NCI-H1694 (cell line): ENCODE measurements around the gene ATRN.

ENCODE experiments used
- DNase-seq: peaks from one replicate; lab custom pipeline; 2025; lab: John Stamatoyannopoulos, UW

ATRN gene

DNA sequence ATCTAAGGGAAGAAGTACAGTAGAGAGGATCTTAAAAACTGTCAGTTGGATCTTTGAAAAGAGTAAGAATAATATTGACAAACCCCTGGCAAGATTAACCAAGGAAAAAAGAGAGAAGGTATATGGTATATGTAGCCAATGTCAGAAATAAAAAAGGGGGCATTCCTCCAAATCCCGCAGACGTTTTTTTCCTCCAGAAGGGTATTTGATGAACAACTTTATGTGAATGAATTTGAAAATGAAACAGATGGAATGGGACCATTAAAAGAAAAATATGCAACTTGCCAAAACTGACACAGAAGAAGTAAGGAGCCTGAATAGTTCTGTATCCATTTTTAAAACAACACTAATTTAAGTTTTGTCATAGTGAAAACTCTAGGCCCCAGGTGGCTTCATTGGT is 156.7 kb downstream of the ATRN start:
- no peak for DNase-seq

DNA sequence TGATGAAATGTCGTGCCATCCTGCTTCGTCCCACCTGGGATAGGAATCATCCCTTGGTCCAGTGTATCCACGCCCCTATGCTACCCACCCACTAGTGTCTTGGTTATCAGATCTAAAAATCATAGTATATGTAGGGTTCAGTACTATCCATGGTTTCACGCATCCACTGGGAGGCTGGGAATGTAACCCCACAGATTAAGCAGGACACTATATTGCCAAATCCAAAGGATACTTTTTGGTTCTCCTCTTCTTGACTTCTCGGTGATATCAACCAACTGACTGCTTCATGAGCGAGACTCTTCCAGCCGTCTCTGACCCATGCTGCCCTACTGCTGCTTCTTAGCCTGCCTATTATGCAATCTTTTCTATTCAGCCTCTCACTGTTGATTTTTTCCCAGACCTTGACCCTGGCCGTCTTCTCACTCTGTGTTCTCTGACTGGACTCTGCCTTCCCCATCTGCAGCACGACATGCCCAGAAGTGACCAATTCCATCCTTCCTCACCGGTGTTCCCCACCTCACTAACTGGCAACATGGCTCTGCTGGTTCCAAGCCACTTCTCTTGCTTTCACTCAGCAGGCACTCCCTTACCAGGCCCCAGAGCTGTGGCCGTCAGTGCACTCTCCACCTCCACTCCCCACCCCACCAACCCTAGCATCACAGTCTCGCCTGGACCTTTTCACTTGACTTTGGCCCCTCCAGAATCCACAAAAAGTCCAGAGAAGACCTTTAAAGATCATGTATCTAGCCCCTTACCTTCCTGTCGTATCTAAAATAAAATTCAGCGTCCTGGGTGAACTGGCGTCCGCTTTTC is 157.9 kb downstream of the ATRN start:
- DNase-seq = no peak

- no peak for DNase-seq
These were observed 159.1 kb downstream of the ATRN start for GRCh38 chr20:3629893-3630292.

- DNase-seq = no peak
These were observed 159.6 kb downstream of the ATRN start for GRCh38 chr20:3630429-3630828.

- DNase-seq = no peak
These were observed 160.7 kb downstream of the ATRN start for GRCh38 chr20:3631534-3631933.

- no peak for DNase-seq
These were observed 161.6 kb downstream of the ATRN start for GRCh38 chr20:3632311-3633004.

DNA sequence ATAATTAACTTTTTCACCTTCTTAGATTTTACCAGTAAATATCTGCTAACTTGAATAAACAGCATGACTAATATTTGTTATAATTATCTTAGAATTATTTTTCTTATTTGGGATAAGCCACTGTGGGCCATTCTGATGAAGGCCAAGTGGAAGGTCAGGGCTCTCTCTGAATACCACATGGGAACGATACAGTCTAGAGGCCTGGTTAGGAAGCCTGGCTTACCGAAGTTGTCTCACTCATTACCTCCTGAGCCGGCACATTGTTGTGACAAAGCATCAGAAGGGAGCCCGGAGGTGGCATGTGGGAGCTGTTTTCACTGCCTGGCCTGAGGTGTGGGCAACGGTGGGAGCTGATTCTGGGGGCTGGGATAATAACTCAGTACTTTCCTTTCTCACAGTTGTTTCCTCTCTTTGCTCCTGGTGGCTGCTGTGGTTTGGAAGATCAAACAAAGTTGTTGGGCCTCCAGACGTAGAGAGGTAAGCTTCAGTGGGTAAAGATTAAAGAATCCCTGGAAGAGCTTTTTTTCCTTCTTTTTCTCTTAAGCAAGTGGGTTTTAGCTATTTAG is 163.2 kb downstream of the ATRN start:
- no peak for DNase-seq

DNA sequence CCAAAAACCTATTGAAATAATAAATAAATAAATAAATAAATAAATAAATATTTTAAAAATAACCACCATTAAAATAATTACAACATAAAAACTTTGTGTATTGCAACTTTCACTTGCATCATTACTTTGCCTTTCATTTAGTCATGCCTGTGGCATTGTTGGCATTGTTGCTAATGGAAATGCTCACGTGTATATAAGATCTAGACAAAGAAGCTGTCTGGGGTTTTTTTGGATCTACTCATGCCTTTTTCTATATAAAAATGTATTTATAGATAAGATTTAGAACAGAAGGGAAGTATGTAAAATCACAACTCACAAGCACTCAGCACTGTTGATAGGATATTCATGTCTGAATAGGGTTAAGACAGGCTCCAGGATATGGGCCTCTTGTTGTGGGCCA is 164.5 kb downstream of the ATRN start:
- DNase-seq = no peak

- no peak for DNase-seq
These were observed 169.4 kb downstream of the ATRN start for GRCh38 chr20:3640259-3640658.

DNA sequence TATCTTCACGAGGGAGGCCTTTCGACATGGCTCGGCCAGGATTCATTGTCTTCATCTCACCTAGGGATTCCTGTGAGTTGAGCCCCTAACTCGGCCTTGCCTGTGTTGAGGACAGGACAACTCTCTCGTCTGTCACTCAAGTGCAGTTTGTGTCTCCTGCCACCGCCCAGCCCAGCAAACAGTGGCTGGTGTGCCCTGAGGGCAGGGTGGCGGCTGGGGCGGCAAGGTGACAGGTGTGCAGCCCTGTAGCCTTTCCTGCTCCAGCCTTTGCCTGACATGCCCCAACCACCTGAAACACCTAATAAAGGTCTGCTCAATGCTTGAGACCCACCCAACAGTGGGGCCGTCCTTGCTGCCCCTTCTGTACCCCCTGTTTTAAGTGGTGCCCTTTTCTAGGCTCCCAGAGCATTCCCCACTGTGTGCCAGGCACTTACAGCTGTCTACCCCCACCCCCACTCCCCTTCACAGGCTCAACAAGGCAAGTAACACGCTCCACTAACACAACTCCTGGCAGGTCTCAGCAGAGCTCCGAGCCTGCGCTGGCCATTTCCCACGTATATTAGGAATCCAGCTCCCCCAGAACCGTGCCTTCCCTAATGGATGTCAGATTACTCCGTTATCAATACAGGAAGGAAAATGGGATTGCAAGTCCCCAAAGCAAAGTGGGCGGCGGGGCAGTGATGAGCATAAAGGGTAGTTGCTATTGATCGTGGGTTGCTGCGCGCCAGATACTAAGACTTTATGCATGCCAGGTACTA is 174.7 kb downstream of the ATRN start:
- DNase-seq = no peak

- DNase-seq = no peak
These were observed 175.2 kb downstream of the ATRN start for GRCh38 chr20:3646067-3646440.

DNA sequence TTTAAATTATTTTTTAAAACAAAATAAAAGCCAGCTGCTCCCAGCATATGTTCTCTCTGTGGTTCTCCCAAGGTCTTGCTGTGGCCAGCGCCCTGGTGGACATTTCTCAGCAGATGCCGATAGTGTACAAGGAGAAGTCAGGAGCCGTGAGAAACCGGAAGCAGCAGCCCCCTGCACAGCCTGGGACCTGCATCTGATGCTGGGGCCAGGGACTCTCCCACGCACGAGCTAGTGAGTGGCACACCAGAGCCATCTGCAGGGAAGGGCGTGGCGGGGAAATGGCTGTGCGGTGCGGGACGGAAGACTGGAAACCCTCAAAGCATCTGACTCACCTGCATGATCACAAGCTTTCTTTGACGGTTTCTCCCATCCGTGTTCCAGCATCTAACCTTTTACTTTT is 175.8 kb downstream of the ATRN start:
- DNase-seq = no peak

GRCh38 chr20:3647473-3647872 is 176.7 kb downstream of the ATRN start:
- DNase-seq = no peak

DNA sequence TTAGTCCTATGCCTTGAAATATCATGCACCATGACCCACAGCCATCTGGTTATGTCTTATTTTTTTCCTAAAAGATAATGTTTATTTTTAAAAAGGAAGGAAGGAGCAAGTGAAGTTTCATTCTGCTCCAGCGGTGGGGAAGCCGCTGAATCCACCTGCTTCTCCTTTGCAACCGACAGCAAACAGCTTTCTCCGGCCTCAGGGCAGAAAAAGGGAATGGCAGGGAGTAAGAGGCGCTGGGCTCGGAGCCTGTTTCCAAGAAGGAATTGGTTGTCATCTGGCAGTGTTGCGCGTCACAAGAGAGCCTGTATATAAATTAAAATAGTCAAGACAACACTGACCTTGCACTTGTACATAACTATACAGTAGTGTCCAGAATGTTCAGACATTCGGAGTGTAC is 178.1 kb downstream of the ATRN start:
- no peak for DNase-seq

DNA sequence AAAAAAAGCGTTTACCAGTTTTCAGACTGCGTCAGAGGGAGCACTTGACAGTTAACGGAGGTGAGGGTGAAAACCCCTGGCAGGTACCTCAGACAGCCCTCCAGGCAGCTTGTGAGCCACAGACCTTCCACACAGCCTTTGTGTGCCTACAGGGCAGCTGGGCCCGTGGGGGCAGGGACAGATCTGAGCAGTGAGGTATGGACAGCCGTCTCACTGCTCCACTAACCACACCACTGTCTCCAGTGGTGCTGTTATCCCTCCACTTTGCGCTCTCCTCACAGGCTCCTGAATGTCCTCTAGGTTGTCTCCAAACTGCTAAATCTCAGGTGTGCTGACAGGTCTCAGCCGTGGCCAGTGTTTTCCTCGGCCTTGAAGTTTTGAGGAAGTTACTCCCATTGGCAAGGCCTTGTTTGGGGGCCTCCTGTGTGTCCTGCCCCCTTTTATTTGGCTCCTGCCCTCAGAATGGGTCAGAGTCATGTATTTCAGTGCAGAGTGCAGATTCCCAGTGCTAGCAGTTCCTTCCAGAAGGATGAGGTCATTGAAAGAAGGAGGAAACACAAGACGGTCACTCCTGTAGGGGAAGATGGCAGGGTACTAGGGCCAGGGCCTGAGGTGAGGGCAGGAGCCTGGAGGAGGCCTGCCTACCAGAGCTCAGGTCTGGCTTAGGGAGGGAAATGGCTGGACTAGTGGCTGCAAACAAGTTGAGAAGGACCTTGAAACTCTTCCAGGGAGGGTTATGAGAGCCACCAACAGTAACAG is 180.6 kb downstream of the ATRN start:
- DNase-seq = no peak

DNA sequence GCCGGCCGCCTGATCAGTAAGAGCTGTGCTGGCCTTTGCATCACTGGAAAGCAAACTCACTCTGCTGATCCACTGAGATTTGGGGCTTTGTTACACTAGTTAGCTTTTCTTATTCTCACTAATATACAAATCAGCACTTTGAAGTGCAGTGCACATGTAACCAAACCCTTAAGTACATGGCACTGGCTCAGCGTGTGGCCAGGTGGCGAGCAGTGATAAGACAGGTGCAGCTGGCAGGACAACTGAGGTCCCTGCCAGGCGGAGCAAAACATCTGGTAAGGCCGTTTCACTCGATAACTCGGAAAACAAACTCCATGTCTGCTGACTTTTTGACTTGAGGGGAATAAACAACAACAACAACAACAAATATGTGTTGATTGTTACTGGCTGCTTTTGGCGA is 181.4 kb downstream of the ATRN start:
- no peak for DNase-seq

- DNase-seq = no peak
These were observed 182.1 kb downstream of the ATRN start for GRCh38 chr20:3652676-3653596.

DNA sequence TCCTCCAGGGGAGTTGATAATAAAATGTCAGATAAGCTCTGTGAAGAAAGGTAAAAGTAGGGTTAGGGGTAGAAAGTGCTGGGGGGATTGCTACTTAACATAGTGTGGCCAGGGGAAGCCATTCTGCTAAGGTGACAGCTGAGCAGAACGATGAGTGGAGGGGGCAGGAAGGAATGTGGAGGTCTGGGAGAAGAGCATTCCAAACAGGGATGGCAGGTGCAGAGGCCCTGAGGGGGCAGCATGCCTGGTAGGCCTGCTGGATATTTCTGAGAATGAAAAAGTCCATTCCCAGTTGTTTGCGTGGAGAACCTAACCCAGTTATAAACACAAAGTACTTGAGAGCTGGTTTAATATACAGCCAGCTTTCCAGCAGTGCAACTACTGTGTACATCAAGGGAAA is 183.1 kb downstream of the ATRN start:
- DNase-seq = no peak

GRCh38 chr20:3654326-3655130 is 183.7 kb downstream of the ATRN start:
- DNase-seq = peak; percentile 81

DNA sequence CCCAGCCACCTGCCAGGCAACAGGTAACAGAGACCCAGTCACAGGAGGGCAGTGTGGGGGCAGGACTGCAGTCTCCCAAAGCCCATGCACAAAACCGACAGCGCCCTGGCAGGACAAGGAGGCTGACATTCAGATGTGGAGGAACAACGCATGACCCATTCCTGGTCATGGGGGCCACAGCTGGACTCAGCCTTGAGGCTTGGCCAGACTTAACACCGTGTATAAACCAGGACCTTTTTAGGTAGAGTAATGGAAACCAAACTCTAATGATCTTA is 184.2 kb downstream of the ATRN start:
- DNase-seq = no peak
